ENCODE measurements around the gene SP140. TPM values are rescaled to one million over a fixed set of nuclear protein-coding genes. Genes with fewer than 3 reads are reported as not detected.

Gene SP140
- total RNA-seq, 1 donor, result 96.6 TPM

GRCh38 chr2:230346465-230346864 is 120.9 kb downstream of the SP140 start:
- Histone ChIP-seq H3K27me3 (ENCODE audit: insufficient read depth, low read length) (no peaks in the 10 kb centered on the region), H3K4me1 (ENCODE audit: insufficient read depth, low read length) (peaks cover 8% of the 10 kb centered on the region), H3K9me3 (ENCODE audit: low read depth, low read length) (peaks cover 34% of the 10 kb centered on the region), H3K4me3 (ENCODE audit: low read length) (no peak overlapping the region)

- Histone ChIP-seq H3K4me3 (ENCODE audit: low read length) (no peak overlapping the region), H3K27me3 (ENCODE audit: insufficient read depth, low read length) (no peaks in the 10 kb centered on the region), H3K4me1 (ENCODE audit: insufficient read depth, low read length) (peaks cover 12% of the 10 kb centered on the region), H3K9me3 (ENCODE audit: low read depth, low read length) (peaks cover 34% of the 10 kb centered on the region)
Observed at GRCh38 chr2:230346921-230347533, 121.5 kb downstream of the SP140 start.

- H3K4me3 ChIP-seq (ENCODE audit: low read length), result no peak overlapping the region
- no peaks in the 10 kb centered on the region for H3K27me3 ChIP-seq (ENCODE audit: insufficient read depth, low read length)
- peaks cover 12% of the 10 kb centered on the region for H3K4me1 ChIP-seq (ENCODE audit: insufficient read depth, low read length)
- peaks cover 34% of the 10 kb centered on the region for H3K9me3 ChIP-seq (ENCODE audit: low read depth, low read length)
Observed at GRCh38 chr2:230347659-230348305, 122.2 kb downstream of the SP140 start.

GRCh38 chr2:230348787-230349186 is 123.3 kb downstream of the SP140 start:
- Histone ChIP-seq H3K4me3 (ENCODE audit: low read length) (no peak overlapping the region), H3K9me3 (ENCODE audit: low read depth, low read length) (peaks cover 33% of the 10 kb centered on the region), H3K27me3 (ENCODE audit: insufficient read depth, low read length) (no peaks in the 10 kb centered on the region), H3K4me1 (ENCODE audit: insufficient read depth, low read length) (peaks cover 12% of the 10 kb centered on the region)

- Histone ChIP-seq H3K27me3 (ENCODE audit: insufficient read depth, low read length) (no peaks in the 10 kb centered on the region), H3K9me3 (ENCODE audit: low read depth, low read length) (no peaks in the 10 kb centered on the region), H3K4me3 (ENCODE audit: low read length) (no peak overlapping the region), H3K4me1 (ENCODE audit: insufficient read depth, low read length) (peaks cover 4% of the 10 kb centered on the region)
Observed at GRCh38 chr2:230356084-230356483, 130.5 kb downstream of the SP140 start.

- Histone ChIP-seq H3K4me3 (ENCODE audit: low read length) (no peak overlapping the region), H3K9me3 (ENCODE audit: low read depth, low read length) (no peaks in the 10 kb centered on the region), H3K27me3 (ENCODE audit: insufficient read depth, low read length) (no peaks in the 10 kb centered on the region), H3K4me1 (ENCODE audit: insufficient read depth, low read length) (peaks cover 18% of the 10 kb centered on the region)
Observed at GRCh38 chr2:230358305-230358704, 132.8 kb downstream of the SP140 start.

- no peaks in the 10 kb centered on the region for H3K9me3 ChIP-seq (ENCODE audit: low read depth, low read length)
- no peak overlapping the region for H3K4me3 ChIP-seq (ENCODE audit: low read length)
- H3K27me3 ChIP-seq (ENCODE audit: insufficient read depth, low read length), result no peaks in the 10 kb centered on the region
- H3K4me1 ChIP-seq (ENCODE audit: insufficient read depth, low read length), result peaks cover 18% of the 10 kb centered on the region
Observed at GRCh38 chr2:230360028-230360427, 134.5 kb downstream of the SP140 start.

GRCh38 chr2:230362030-230362691 is 136.6 kb downstream of the SP140 start:
- H3K9me3 ChIP-seq (ENCODE audit: low read depth, low read length), result no peaks in the 10 kb centered on the region
- H3K27me3 ChIP-seq (ENCODE audit: insufficient read depth, low read length), result no peaks in the 10 kb centered on the region
- H3K4me3 ChIP-seq (ENCODE audit: low read length), result no peak overlapping the region
- H3K4me1 ChIP-seq (ENCODE audit: insufficient read depth, low read length), result peaks cover 18% of the 10 kb centered on the region

Other genes starting within 250 kb of the SP140 start
- gene SLC16A14, start 156.8 kb upstream of the SP140 start, total RNA-seq, result 0.31 TPM
- 68.1 TPM for gene SP110, start 5.8 kb upstream of the SP140 start, total RNA-seq
- 53.8 TPM for gene SP140L, start 101.5 kb downstream of the SP140 start, total RNA-seq
- 252 TPM for gene SP100, start 190.5 kb downstream of the SP140 start, total RNA-seq